A673 (cell line): ENCODE data around the gene NUTM2D.
"Not testable (repeated sequence)": the region's sequence is repeated elsewhere in the genome, so short reads cannot be mapped to it uniquely, and the experiment has no call there.

Source experiments
- CTCF ChIP-seq: fragments of 300-800, 200-600 bp; sonication (generic); conservative IDR thresholded peaks from 2 replicates; pipeline ENCODE4 v1.5.1; 2017; ENCODE audit warnings: low read depth, mild to moderate bottlenecking, antibody characterized with exemption, low read length, moderate library complexity, mixed read lengths
- EZH2 ChIP-seq: fragments of 200-600 bp; sonication (generic); IDR thresholded peaks from 2 replicates; pipeline ENCODE4 v1.6.1; 2017; ENCODE audit warnings: borderline replicate concordance, low read depth, mild to moderate bottlenecking, mixed read lengths, antibody characterized with exemption, low read length; ENCODE audit not compliant: poor library complexity, severe bottlenecking

- TF ChIP-seq EZH2, CTCF: not testable (repeated sequence)
Observed at GRCh38 chr10:87350161-87350560, 7.4 kb upstream of the NUTM2D start.
